ENCODE results near the gene UFSP1. TPM values are rescaled to one million over a fixed set of nuclear protein-coding genes. Genes with fewer than 3 reads are reported as not detected.
A peak's percentile ranks its signal among the peaks of the same experiment; 100 is the strongest.

The UFSP1 gene
- total RNA-seq, 2 donors from 2014 or later, result 6.2 to 7.9 TPM

- intact Hi-C loops (cut with DNase I), result loop anchor here (5.0 kb wide), 1 partner anchor 150 kb away; no protein-coding TSS in a partner anchor
- DNase-seq (peak; percentile 86 to 91 (median 90)), ATAC-seq (peak; percentile 98)
- Histone ChIP-seq H3K27me3 (no peaks in the 10 kb centered on the region), H3K4me1 (peaks cover 19% of the 10 kb centered on the region), H3K36me3 (replicated peaks in 1 of 2; ENCODE audit: insufficient read depth in 1 of 2, low read depth in 2 of 2) (no peaks in the 10 kb centered on the region), H3K27ac (peak within 1 kb of the TSS; percentile 14 to 69 (median 28)), H3K4me3 (peak within 1 kb of the TSS; percentile 59 to 62), H3K9me3 (no peaks in the 10 kb centered on the region)
- 0% methylated on average over 9 to 69 of the region's 71 CpGs for WGBS, 2 donors
- TF ChIP-seq POLR2A (IDR thresholded peaks at IDR 0.05), result peak in 2 of 3 donors; percentile 50 to 54
- TF ChIP-seq, protein P1, sequence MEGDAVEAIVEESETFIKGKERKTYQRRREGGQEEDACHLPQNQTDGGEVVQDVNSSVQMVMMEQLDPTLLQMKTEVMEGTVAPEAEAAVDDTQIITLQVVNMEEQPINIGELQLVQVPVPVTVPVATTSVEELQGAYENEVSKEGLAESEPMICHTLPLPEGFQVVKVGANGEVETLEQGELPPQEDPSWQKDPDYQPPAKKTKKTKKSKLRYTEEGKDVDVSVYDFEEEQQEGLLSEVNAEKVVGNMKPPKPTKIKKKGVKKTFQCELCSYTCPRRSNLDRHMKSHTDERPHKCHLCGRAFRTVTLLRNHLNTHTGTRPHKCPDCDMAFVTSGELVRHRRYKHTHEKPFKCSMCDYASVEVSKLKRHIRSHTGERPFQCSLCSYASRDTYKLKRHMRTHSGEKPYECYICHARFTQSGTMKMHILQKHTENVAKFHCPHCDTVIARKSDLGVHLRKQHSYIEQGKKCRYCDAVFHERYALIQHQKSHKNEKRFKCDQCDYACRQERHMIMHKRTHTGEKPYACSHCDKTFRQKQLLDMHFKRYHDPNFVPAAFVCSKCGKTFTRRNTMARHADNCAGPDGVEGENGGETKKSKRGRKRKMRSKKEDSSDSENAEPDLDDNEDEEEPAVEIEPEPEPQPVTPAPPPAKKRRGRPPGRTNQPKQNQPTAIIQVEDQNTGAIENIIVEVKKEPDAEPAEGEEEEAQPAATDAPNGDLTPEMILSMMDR (IDR thresholded peaks at IDR 0.05), result peak; percentile 84 to 97 (median 94)
Observed at GRCh38 chr7:100852048-100852872, 37.3 kb downstream of the UFSP1 start, which contains the start of gene SLC12A9. Gene SLC12A9 (plus strand): TSS chr7:100852713. CDS start chr7:100854198, 1,485 bp downstream.

DNA sequence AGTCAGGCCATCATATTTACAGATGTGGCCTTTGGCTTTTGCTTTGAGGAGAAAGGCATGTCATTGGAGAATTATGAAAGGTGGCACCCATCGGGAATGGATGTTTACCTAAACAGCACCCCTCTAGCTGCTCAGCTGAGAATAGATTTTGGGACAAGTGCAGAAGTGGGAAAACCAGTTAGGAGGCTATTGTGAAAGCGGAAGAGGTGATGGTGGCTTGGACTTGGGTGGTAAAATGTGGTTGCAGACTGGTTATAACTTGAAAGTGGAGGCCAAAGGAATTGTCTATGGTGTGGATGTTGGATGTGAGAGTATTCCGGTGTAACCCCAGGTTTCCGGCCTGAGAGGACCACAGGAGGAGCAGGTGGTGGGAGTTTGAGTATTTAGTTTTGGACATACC lies 42.2 kb downstream of the UFSP1 start:
- intact Hi-C loops (cut with DNase I), result loop anchor here (5.0 kb wide), 1 partner anchor 50 kb away; no protein-coding TSS in a partner anchor
- TF ChIP-seq POLR2A (IDR thresholded peaks at IDR 0.05), result no peak
- TF ChIP-seq, protein P1 (IDR thresholded peaks at IDR 0.05), result no peak
- 92 to 93% methylated on average over 3 to 4 of the region's 4 CpGs for WGBS, 2 donors
- Histone ChIP-seq H3K4me1 (peaks cover 9% of the 10 kb centered on the region), H3K36me3 (replicated peaks in 1 of 2; ENCODE audit: insufficient read depth in 1 of 2, low read depth in 2 of 2) (no peaks in the 10 kb centered on the region), H3K4me3 (no peak overlapping the region), H3K27me3 (no peaks in the 10 kb centered on the region), H3K9me3 (no peaks in the 10 kb centered on the region), H3K27ac (no peak overlapping the region)
- ATAC-seq, result no peak
- no peak for DNase-seq

DNA sequence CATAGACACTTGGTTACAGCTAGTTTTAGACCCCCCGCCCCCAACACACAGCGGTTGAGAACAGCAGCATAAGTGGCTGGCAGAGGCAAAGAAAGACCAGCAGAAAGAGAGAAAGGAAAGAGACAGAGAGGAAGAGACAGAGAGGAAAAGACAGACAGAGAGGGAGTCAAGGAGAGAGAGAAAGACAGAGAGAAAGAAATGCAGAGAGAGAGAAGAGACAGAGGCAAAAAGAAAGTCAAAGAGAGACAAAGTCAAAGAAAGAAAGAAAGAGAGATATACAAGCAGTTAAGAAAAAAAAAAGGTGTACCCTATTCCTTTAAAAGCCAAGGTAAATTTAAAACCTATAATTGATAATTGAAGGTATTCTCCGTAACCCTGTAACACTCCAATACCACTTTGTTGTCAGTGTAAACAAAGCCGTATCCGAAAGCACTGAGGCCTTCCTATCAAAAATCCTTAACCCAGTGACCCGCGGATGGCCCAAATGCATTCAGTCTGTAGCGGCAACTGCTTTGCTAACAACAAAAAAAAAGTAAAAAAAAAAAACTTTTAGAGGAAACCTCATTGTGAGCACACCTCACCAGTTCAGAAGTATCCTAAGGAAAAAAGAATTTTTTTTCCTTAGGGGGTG lies 48.9 kb downstream of the UFSP1 start:
- peaks cover 16% of the 10 kb centered on the region for H3K4me1 ChIP-seq
- H3K27me3 ChIP-seq, result no peaks in the 10 kb centered on the region
- no peak overlapping the region for H3K4me3 ChIP-seq
- no peak overlapping the region for H3K27ac ChIP-seq
- DNase-seq, result no peak
- ATAC-seq, result no peak
- 58% methylated on average over 8 of the region's 8 CpGs for WGBS, 2 donors
- H3K36me3 ChIP-seq (replicated peaks in 1 of 2; ENCODE audit: insufficient read depth in 1 of 2, low read depth in 2 of 2), result no peaks in the 10 kb centered on the region
- TF ChIP-seq POLR2A (IDR thresholded peaks at IDR 0.05), result no peak
- TF ChIP-seq, protein P1 (IDR thresholded peaks at IDR 0.05), result no peak
- H3K9me3 ChIP-seq, result no peaks in the 10 kb centered on the region
- intact Hi-C loops (cut with DNase I), result no loop called here

GRCh38 chr7:100839361-100839760 lies 50.2 kb downstream of the UFSP1 start:
- DNase-seq, result no peak
- intact Hi-C loops (cut with DNase I), result no loop called here
- no peak for ATAC-seq
- 93 to 94% methylated on average over 6 to 18 of the region's 18 CpGs for WGBS, 2 donors
- no peaks in the 10 kb centered on the region for H3K9me3 ChIP-seq
- no peaks in the 10 kb centered on the region for H3K27me3 ChIP-seq
- no peak for TF ChIP-seq POLR2A (IDR thresholded peaks at IDR 0.05)
- TF ChIP-seq, protein P1 (IDR thresholded peaks at IDR 0.05), result no peak
- no peaks in the 10 kb centered on the region for H3K36me3 ChIP-seq (replicated peaks in 1 of 2; ENCODE audit: insufficient read depth in 1 of 2, low read depth in 2 of 2)
- no peak overlapping the region for H3K4me3 ChIP-seq
- no peak overlapping the region for H3K27ac ChIP-seq
- H3K4me1 ChIP-seq, result peaks cover 16% of the 10 kb centered on the region

Small RNAs within 50 kb of the gene (microRNA-seq; reads per million reads assigned to microRNA genes)
- 0 to 0.47 reads per million in 2 donors for gene MIR6875 (ENCODE audit: borderline number of aligned reads in 2 of 2, borderline replicate concordance in 2 of 2)

Small RNAs within 50 kb of the gene (small RNA-seq; reads per million reads assigned to genes)
- gene RN7SL549P (not detected), gene RPS29P15 (not detected)

Other genes with a start within 250 kb of the UFSP1 start
- gene TFR2, start 248.2 kb downstream of the UFSP1 start, total RNA-seq, result under 1 TPM in 1 of 2 donors, not detected in 1; 0.26 TPM
- under 1 TPM in 1 of 2 donors, not detected in 1; 0.52 TPM for gene ACTL6B, start 233.3 kb downstream of the UFSP1 start, total RNA-seq
- 100 to 1,000 TPM; 106 to 123 TPM for gene GNB2, start 216.0 kb downstream of the UFSP1 start, total RNA-seq
- 10 to 100 TPM; 25.2 to 49.4 TPM for gene GIGYF1, start 195.5 kb downstream of the UFSP1 start, total RNA-seq
- gene POP7, start 183.6 kb downstream of the UFSP1 start, total RNA-seq, result 10 to 100 TPM; 17.1 to 20.8 TPM
- 1 to 10 TPM; 1.3 to 2.6 TPM for gene EPO, start 169.2 kb downstream of the UFSP1 start, total RNA-seq
- not detected for gene ZAN, start 156.1 kb downstream of the UFSP1 start, total RNA-seq
- gene EPHB4, start 62.2 kb downstream of the UFSP1 start, total RNA-seq, result 10 to 100 TPM; 33.6 to 46.4 TPM
- 10 to 100 TPM; 12.7 to 38.9 TPM for gene SLC12A9, start 37.0 kb downstream of the UFSP1 start, total RNA-seq
- 10 to 100 TPM; 34.9 to 43.6 TPM for gene TRIP6, start 22.3 kb downstream of the UFSP1 start, total RNA-seq
- gene SRRT, start 14.6 kb downstream of the UFSP1 start, total RNA-seq, result 10 to 100 TPM; 54.7 to 60.7 TPM
- 1 to 10 TPM; 6.2 to 7.3 TPM for gene ACHE, start 6.2 kb upstream of the UFSP1 start, total RNA-seq
- gene MUC3A, start 59.8 kb upstream of the UFSP1 start, total RNA-seq, result 1 to 10 TPM in 1 of 2 donors, under 1 TPM in 1; 0.52 to 3.0 TPM
- gene MUC12, start 79.8 kb upstream of the UFSP1 start, total RNA-seq, result not detected
- under 1 TPM in 1 of 2 donors, not detected in 1; 0.78 TPM for gene MUC17, start 130.4 kb upstream of the UFSP1 start, total RNA-seq
- 10 to 100 TPM; 13.5 to 19.4 TPM for gene TRIM56, start 195.8 kb upstream of the UFSP1 start, total RNA-seq
- 10 to 100 TPM; 20.2 to 36.3 TPM for gene SERPINE1, start 237.4 kb upstream of the UFSP1 start, total RNA-seq

All from body of pancreas (tissue), 4 donors.